IPS-15b (cell line): ENCODE measurements around the gene DDX31.
"Not testable (repeated sequence)": the region's sequence is repeated elsewhere in the genome, so short reads cannot be mapped to it uniquely, and the experiment has no call there.

Experiments
- H3K27me3 ChIP-seq: one replicate; pipeline ENCODE4 v1.6.1; 2013; ENCODE audit warnings: low read length; ENCODE audit not compliant: control insufficient read depth, insufficient read depth
- H3K36me3 ChIP-seq: one replicate; pipeline ENCODE4 v1.6.1; 2013; ENCODE audit warnings: low read length; ENCODE audit not compliant: control insufficient read depth, insufficient read depth
- H3K4me1 ChIP-seq: one replicate; pipeline ENCODE4 v1.6.1; 2013; ENCODE audit warnings: mild to moderate bottlenecking, low read length; ENCODE audit not compliant: control insufficient read depth, insufficient read depth
- H3K4me3 ChIP-seq: one replicate; pipeline ENCODE4 v1.5.1; 2013; ENCODE audit warnings: low read depth, low read length
- H3K9ac ChIP-seq: one replicate; pipeline ENCODE4 v1.6.1; 2013; ENCODE audit warnings: low read depth, mild to moderate bottlenecking, low read length
- H3K9me3 ChIP-seq: one replicate; pipeline ENCODE4 v1.6.1; 2013; ENCODE audit warnings: mild to moderate bottlenecking, low read length; ENCODE audit not compliant: control insufficient read depth, insufficient read depth

DDX31 gene

GRCh38 chr9:132583584-132584304, 86.0 kb downstream of the DDX31 start:
- Histone ChIP-seq H3K4me3 (no peak overlapping the region), H3K36me3 (no peaks in the 10 kb centered on the region), H3K9ac (no peak overlapping the region), H3K9me3 (no peaks in the 10 kb centered on the region), H3K27me3 (peaks cover 97% of the 10 kb centered on the region), H3K4me1 (peaks cover 12% of the 10 kb centered on the region)

DNA sequence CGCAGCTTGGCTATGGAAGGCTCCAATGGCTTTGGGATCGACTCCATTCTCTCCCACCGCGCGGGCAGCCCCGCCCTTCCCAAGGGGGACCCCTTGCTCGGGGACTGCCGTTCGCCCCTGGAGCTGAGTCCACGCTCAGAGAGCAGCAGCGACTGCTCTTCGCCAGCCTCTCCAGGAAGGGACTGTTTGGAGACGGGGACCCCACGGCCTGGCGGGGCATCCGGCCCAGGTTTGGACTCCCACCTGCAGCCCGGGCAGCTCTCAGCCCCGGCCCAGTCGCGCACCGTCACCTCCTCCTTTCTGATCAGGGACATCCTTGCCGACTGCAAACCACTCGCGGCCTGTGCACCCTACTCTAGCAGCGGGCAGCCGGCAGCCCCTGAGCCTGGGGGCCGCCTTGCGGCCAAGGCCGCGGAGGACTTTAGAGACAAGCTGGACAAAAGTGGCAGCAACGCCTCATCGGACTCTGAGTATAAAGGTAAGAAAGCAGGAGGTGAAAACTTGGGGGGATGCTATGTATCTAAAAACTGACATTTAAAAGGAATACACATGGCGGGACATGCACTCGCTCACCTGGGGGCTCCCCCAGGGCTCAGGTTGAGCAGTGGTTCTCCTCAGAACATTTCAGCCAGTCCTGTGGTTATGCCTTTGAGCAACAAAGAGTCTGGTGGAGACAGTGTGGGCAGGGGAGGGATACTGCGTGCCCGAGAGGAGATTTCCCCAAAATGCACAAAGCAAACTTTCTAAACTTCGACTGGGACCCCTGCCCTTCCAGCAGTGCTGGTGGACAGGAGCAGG, 86.8 kb downstream of the DDX31 start:
- Histone ChIP-seq H3K9me3 (no peaks in the 10 kb centered on the region), H3K27me3 (peaks cover 97% of the 10 kb centered on the region), H3K36me3 (no peaks in the 10 kb centered on the region), H3K4me1 (peaks cover 12% of the 10 kb centered on the region), H3K9ac (no peak overlapping the region), H3K4me3 (peak overlapping the region; percentile 22)

DNA sequence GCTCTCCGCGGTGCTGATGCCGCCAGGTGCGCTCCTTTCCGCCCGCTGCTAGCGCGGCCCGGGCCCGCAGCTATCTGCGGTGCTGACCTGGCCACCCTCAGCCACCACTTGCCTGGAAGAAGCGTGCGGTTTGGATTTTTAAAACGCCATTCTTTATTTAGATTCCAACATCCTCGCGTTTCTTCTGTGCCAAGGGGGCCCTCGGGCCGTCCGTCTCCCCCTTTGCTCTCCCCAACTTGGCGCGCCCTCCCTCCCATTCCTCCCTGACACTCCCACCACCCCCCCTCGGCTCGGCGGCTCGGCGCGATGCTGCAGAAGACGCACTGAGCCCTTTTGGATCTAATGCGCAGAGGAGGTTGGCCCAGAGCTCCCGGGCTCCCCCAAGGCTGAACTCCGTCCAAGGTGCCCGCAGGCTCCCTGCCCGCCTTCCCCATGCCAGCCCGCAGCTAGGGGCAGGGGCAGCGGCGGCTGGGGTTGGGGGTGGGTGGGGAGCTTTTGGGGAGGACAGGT, 87.5 kb downstream of the DDX31 start, which contains the start of gene BARHL1:
TSS of gene BARHL1 (plus strand) at position 331 of the 510 bp plus-strand sequence. CDS start 192 bp downstream, outside the sequence.
- H3K4me1 ChIP-seq = peaks cover 12% of the 10 kb centered on the region
- H3K36me3 ChIP-seq = no peaks in the 10 kb centered on the region
- peaks cover 97% of the 10 kb centered on the region for H3K27me3 ChIP-seq
- H3K9me3 ChIP-seq = no peaks in the 10 kb centered on the region
- H3K4me3 ChIP-seq = peak within 1 kb of the TSS; percentile 32
- H3K9ac ChIP-seq = no peak within 1 kb of the TSS

- H3K9me3 ChIP-seq = no peaks in the 10 kb centered on the region
- peaks cover 90% of the 10 kb centered on the region for H3K27me3 ChIP-seq
- peak overlapping the region; percentile 35 for H3K4me3 ChIP-seq
- H3K9ac ChIP-seq = no peak overlapping the region
- H3K4me1 ChIP-seq = peaks cover 9% of the 10 kb centered on the region
- H3K36me3 ChIP-seq = no peaks in the 10 kb centered on the region
These were observed 90.4 kb downstream of the DDX31 start for GRCh38 chr9:132579427-132579798.

DNA sequence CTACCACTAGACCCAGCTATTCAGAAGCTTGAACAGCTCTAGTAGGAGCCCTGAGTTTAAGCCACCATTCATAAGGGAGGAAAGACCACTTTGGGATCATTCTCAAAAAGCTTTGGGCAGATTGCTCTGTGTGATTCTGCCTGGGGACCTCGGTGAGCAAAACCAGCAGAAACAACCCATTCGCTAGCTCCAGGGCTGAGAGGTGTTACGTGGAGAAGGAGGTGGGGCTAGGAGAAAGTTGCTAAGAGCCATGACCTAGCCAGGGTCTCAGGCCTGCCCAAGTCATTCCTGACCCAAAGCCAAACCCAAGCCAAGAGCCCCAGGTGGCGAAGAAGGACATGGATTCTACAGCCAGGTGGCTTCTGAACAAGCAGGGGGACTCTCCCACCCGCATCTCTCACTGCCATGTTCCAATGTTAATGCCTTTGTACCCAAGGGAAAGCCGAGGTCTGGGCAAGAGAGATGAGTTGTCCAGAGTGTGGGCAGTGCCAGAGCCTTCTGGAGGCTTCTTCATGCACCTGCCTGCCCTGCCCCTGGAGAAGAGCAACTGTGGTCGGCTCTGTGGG, 91.3 kb downstream of the DDX31 start:
- H3K9ac ChIP-seq = no peak overlapping the region
- peaks cover 5% of the 10 kb centered on the region for H3K4me1 ChIP-seq
- no peaks in the 10 kb centered on the region for H3K9me3 ChIP-seq
- H3K27me3 ChIP-seq = peaks cover 80% of the 10 kb centered on the region
- H3K4me3 ChIP-seq = peak overlapping the region; percentile 9
- H3K36me3 ChIP-seq = no peaks in the 10 kb centered on the region

- Histone ChIP-seq H3K9ac (no peak overlapping the region), H3K9me3 (no peaks in the 10 kb centered on the region), H3K4me3 (no peak overlapping the region), H3K27me3 (peaks cover 68% of the 10 kb centered on the region), H3K36me3 (no peaks in the 10 kb centered on the region), H3K4me1 (peaks cover 5% of the 10 kb centered on the region)
These were observed 92.7 kb downstream of the DDX31 start for GRCh38 chr9:132577119-132577518.

DNA sequence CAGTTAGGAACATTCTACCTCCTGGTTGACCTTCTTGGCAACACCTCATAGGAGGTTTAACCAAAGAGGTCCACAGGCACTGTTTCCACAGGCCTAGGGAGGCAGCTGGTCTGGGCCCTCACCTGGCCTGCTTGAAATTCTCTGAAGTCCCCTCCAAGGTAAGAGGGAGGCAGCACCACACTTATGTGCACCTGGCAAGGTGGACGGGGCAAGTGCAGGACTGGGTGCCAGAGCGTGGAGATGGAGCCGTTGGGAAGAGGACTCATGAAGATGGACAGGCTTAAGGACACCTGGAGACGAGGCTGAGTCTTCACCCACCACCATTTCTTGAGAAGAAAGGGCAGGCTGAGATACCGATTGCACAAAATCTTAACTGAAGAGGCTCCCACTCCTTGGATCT, 94.0 kb downstream of the DDX31 start:
- H3K27me3 ChIP-seq = peaks cover 56% of the 10 kb centered on the region
- H3K36me3 ChIP-seq = no peaks in the 10 kb centered on the region

GRCh38 chr9:132575005-132575609, 94.7 kb downstream of the DDX31 start:
- H3K36me3 ChIP-seq = no peaks in the 10 kb centered on the region
- no peak overlapping the region for H3K4me3 ChIP-seq
- H3K4me1 ChIP-seq = peaks cover 3% of the 10 kb centered on the region
- no peaks in the 10 kb centered on the region for H3K9me3 ChIP-seq
- peaks cover 50% of the 10 kb centered on the region for H3K27me3 ChIP-seq
- no peak overlapping the region for H3K9ac ChIP-seq

More for the DNA sequence above, 94.0 kb downstream of the DDX31 start:
- H3K9ac ChIP-seq = no peak overlapping the region
- peaks cover 3% of the 10 kb centered on the region for H3K4me1 ChIP-seq
- no peaks in the 10 kb centered on the region for H3K9me3 ChIP-seq
- no peak overlapping the region for H3K4me3 ChIP-seq

DNA sequence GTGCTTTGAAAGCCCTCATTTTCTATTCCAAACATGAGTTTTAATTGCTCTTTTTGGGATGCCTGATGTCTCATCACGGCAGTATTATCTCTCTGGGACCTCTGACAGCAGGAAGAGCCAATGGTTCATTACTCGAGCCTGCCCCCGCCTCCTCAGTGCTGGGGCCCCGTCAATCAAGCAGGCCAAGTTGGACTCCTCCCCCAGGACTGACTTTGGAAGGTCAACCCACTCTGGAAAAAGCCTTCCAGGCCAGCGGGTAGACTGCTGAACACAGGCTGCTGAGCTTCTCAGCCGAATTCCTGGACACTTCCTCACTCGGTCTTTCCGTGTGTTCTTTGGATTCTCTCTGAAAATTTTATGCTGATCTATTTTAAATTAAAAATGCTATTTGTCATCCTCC, 96.9 kb downstream of the DDX31 start:
- Histone ChIP-seq H3K27me3 (peaks cover 28% of the 10 kb centered on the region), H3K9ac (no peak overlapping the region), H3K4me1 (peaks cover 3% of the 10 kb centered on the region), H3K4me3 (no peak overlapping the region), H3K36me3 (no peaks in the 10 kb centered on the region), H3K9me3 (no peaks in the 10 kb centered on the region)

- Histone ChIP-seq H3K9me3 (no peaks in the 10 kb centered on the region), H3K4me1 (peaks cover 3% of the 10 kb centered on the region), H3K36me3 (no peaks in the 10 kb centered on the region), H3K9ac (no peak overlapping the region), H3K27me3 (peaks cover 19% of the 10 kb centered on the region), H3K4me3 (no peak overlapping the region)
These were observed 97.8 kb downstream of the DDX31 start for GRCh38 chr9:132571806-132572600.

- H3K36me3 ChIP-seq = not testable (repeated sequence)
These were observed 101.0 kb downstream of the DDX31 start for GRCh38 chr9:132568787-132569186.

More at GRCh38 chr9:132568787-132569186, 101.0 kb downstream of the DDX31 start:
- not testable (repeated sequence) for H3K27me3 ChIP-seq, H3K4me3 ChIP-seq, H3K4me1 ChIP-seq, H3K9ac ChIP-seq, H3K9me3 ChIP-seq
